ENCODE measurements around the gene AKR1C2.
"Not testable (repeated sequence)": the region's sequence is repeated elsewhere in the genome, so short reads cannot be mapped to it uniquely, and the experiment has no call there.

AKR1C2 gene

DNA sequence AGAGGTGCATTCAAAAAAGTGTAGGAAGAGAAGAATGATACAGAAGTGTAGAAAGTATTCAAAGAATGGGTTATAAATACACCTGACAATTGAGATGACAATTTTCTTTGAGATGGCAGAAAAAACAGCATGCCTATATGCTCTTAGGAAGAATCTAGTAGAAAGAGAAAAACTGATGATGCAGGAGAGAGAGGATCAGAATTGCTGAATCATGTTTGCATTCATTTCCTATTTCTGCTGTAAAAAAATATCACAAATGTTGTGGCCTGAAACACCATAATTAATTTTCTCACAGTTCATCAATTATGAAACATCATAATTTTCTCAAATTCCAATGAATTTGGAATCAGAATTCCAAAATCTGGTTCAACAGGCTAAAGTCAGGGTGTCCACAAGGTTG lies 50.3 kb downstream of the AKR1C2 start:
- no peak overlapping the region for H3K4me3 ChIP-seq (ENCODE audit: low read length)
- TF ChIP-seq ZNF274 (IDR thresholded peaks at IDR 0.05; ENCODE audit: low read depth, low read length), result no peak

- H3K4me3 ChIP-seq (ENCODE audit: low read length), result not testable (repeated sequence)
Observed at GRCh38 chr10:4951512-4952162, 52.0 kb downstream of the AKR1C2 start.

- no peak for TF ChIP-seq ZNF274 (IDR thresholded peaks at IDR 0.05; ENCODE audit: low read depth, low read length)
- H3K4me3 ChIP-seq (ENCODE audit: low read length), result no peak overlapping the region
Observed at GRCh38 chr10:4947635-4948596, 55.7 kb downstream of the AKR1C2 start.

GRCh38 chr10:4947039-4947634 lies 56.5 kb downstream of the AKR1C2 start:
- no peak overlapping the region for H3K4me3 ChIP-seq (ENCODE audit: low read length)
- TF ChIP-seq ZNF274 (IDR thresholded peaks at IDR 0.05; ENCODE audit: low read depth, low read length), result no peak

DNA sequence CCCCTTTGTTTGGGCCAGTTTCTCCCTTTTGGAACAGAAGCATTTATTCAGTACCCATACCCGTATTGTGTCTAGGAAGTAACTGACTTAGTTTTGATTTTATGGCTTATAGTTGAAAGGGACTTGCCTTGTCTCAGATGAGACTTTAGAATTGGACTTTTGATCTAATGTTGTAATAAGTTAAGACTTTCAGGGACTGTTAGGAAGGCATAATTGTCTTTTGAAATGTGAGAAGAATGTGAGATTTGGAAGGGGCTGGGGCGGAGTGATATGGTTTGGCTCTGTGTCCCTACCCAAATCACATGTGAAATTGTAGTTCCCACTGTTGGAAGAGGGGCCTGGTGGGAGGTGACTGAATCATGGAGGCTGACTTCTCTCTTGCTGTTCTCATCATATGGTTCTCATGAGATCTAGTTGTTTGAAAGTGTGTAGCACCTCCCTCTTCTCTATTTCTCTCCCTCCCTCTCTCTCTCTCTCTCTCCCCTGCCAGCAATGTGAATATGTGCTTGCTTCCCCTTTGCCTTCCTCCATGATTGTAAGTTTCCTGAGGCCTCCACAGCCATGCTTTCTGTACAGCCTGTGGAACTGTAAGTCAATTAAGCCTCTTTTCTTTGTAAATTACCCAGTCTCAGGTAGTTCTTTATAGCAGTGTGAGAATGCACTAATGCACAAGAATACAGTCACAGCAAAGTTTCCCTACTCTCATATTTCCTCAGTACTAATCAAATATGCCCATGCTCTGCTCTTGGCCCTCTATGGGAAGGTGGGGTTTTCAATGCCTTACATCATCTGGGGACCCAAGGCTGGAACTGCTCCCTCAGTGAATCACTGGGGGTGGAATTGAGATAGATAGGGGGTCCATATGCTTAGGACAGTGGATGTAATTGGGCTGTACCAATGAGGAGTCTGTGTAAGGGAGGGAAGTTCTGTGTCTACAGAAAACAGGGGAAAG lies 57.6 kb downstream of the AKR1C2 start:
- H3K4me3 ChIP-seq (ENCODE audit: low read length), result no peak overlapping the region
- TF ChIP-seq ZNF274 (IDR thresholded peaks at IDR 0.05; ENCODE audit: low read depth, low read length), result no peak

DNA sequence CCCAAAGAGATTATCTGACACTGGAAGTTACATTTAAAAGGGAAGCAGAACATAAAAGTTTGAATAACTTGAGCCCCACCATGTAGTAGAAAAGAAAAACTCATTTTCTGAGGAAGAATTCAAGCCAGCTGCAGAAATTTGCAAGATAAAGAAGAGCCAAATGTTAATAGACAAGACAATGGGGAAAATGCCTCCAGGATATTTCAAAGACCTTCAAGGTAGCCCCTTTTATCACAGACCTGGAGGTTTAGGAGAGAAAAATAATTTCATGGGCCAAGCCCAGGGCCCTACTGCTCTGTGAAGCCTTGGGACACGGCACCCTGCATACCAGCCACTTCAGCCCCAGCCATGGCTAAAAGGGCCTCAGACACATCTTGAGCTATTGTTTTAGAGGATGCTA lies 58.8 kb downstream of the AKR1C2 start:
- H3K4me3 ChIP-seq (ENCODE audit: low read length), result no peak overlapping the region
- TF ChIP-seq ZNF274 (IDR thresholded peaks at IDR 0.05; ENCODE audit: low read depth, low read length), result no peak

DNA sequence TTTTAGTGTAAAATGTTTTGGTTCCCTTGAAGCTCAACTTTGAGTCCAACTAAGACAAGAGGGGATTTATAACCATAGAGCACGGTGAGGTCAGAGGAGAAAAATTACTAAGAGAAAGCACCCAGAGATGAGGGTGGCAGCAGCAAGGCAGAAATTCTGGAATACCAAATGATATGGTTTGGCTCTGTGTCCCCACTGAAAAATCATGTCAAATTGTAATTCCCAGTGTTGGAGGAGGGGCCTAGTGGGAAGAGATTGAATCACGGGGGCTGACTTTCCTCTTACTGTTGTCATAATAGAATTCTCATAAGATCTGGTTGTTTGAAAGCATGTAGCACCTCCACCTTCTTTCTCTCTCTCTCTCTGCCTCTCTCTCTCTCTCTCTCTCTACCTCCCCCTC lies 59.8 kb downstream of the AKR1C2 start:
- no peak overlapping the region for H3K4me3 ChIP-seq (ENCODE audit: low read length)
- TF ChIP-seq ZNF274 (IDR thresholded peaks at IDR 0.05; ENCODE audit: low read depth, low read length), result no peak

- H3K4me3 ChIP-seq (ENCODE audit: low read length), result not testable (repeated sequence)
Observed at GRCh38 chr10:4943416-4943815, 60.2 kb downstream of the AKR1C2 start.

GRCh38 chr10:4942931-4943330 lies 60.7 kb downstream of the AKR1C2 start:
- not testable (repeated sequence) for H3K4me3 ChIP-seq (ENCODE audit: low read length)

GRCh38 chr10:4941540-4942330 lies 61.9 kb downstream of the AKR1C2 start:
- TF ChIP-seq ZNF274 (IDR thresholded peaks at IDR 0.05; ENCODE audit: low read depth, low read length), result no peak
- no peak overlapping the region for H3K4me3 ChIP-seq (ENCODE audit: low read length)

DNA sequence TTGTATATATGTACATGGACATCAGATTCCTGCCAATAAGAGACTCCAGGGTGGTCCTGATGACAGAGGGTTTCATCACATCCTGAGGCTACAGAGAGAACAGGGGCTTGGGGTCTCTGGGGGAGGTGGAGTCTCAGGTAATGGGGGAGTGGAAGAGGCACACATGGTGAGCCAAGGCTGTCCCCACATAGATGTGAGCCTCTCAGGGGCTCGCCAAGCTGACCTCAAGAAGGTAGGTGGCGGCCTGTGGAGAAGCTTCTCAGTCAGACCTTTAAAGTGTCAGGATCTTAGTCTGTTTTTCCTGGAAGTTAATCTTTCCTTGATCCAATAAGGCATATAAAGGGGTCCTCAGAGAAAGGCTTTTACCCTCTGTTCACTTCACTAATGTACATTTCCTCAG lies 62.7 kb downstream of the AKR1C2 start:
- not testable (repeated sequence) for H3K4me3 ChIP-seq (ENCODE audit: low read length)

GRCh38 chr10:4940073-4940428 lies 63.6 kb downstream of the AKR1C2 start:
- not testable (repeated sequence) for H3K4me3 ChIP-seq (ENCODE audit: low read length)

DNA sequence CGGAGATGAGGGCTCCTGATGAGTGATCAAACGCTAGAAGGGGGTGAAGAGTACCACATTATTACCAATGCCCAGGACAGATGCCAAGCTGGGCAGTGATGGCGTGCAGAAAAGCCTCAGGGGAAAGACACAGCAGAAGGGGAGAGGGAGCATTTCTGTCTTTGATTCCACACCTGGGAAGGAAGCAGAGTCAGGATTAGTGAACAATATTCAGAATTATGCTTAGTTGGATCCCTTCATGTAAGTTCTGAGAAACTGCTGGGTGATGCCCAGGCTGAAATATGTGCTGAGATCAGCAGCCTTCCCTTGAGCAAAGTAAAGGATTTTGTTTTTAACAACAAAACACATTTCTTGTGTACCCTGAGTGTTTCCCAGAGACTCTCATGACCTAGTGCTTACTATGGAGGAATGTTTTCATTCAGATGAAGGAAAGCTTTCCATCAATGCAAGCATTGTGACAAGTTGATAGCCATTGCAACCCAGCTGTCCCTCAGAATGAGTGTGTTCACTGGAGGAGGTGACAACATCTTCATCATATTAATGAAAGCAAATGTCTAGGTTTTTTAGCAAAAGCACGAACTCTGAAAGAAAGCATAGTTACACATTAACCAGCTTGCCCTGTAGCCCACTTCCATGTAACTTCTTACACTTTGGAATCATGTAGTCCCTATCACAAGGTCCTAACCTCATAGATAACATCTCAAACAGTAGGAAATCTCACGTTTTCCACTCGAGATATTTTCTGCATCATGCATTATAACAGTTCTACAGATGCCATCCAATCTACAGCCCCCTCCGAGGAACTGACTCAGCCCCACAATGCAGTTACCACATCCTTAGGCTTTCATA lies 64.2 kb downstream of the AKR1C2 start:
- no peak overlapping the region for H3K4me3 ChIP-seq (ENCODE audit: low read length)
- TF ChIP-seq ZNF274 (IDR thresholded peaks at IDR 0.05; ENCODE audit: low read depth, low read length), result no peak

Data from GM08714 (cell line).